HG03378 (cell line): ENCODE data around the gene PLPP1.

Experiments
- ATAC-seq: cut with Tn5 transposase; IDR thresholded peaks from one replicate; pipeline ENCODE4 v1.9.1; 2021; ENCODE audit warnings: mild to moderate bottlenecking, moderate library complexity; ENCODE audit not compliant: unreplicated experiment

Gene PLPP1

GRCh38 chr5:55413644-55414043, 121.1 kb downstream of the PLPP1 start:
- no peak for ATAC-seq

- no peak for ATAC-seq
These were observed 122.9 kb downstream of the PLPP1 start for GRCh38 chr5:55411876-55412275.

GRCh38 chr5:55410845-55411244, 123.9 kb downstream of the PLPP1 start:
- no peak for ATAC-seq

GRCh38 chr5:55409775-55410174, 125.0 kb downstream of the PLPP1 start:
- ATAC-seq: no peak

GRCh38 chr5:55407984-55408383, 126.8 kb downstream of the PLPP1 start:
- no peak for ATAC-seq

GRCh38 chr5:55407059-55407684, 127.6 kb downstream of the PLPP1 start:
- ATAC-seq: no peak

- ATAC-seq: no peak
These were observed 128.5 kb downstream of the PLPP1 start for GRCh38 chr5:55406292-55406691.

- no peak for ATAC-seq
These were observed 132.6 kb downstream of the PLPP1 start for GRCh38 chr5:55402199-55402598.

- no peak for ATAC-seq
These were observed 141.1 kb downstream of the PLPP1 start for GRCh38 chr5:55393501-55394175.

GRCh38 chr5:55392669-55393068, 142.1 kb downstream of the PLPP1 start:
- ATAC-seq: no peak

- no peak for ATAC-seq
These were observed 143.1 kb downstream of the PLPP1 start for GRCh38 chr5:55391707-55392106.

- ATAC-seq: no peak
These were observed 146.9 kb downstream of the PLPP1 start for GRCh38 chr5:55387865-55388264.

GRCh38 chr5:55386356-55386755, 148.4 kb downstream of the PLPP1 start:
- no peak for ATAC-seq

GRCh38 chr5:55385846-55386245, 148.9 kb downstream of the PLPP1 start:
- no peak for ATAC-seq

GRCh38 chr5:55385227-55385626, 149.5 kb downstream of the PLPP1 start:
- no peak for ATAC-seq

GRCh38 chr5:55384072-55384471, 150.7 kb downstream of the PLPP1 start:
- no peak for ATAC-seq

- no peak for ATAC-seq
These were observed 151.5 kb downstream of the PLPP1 start for GRCh38 chr5:55383254-55383653.

GRCh38 chr5:55377810-55378209, 157.0 kb downstream of the PLPP1 start:
- ATAC-seq: no peak
